ENCODE measurements around the gene TFPT. TPM values are rescaled to one million over a fixed set of nuclear protein-coding genes. Genes with fewer than 3 reads are reported as not detected.

TFPT gene
- total and polyA plus RNA-seq, 4 donors: 2.4 to 5.6 (median 4.2) TPM

DNA sequence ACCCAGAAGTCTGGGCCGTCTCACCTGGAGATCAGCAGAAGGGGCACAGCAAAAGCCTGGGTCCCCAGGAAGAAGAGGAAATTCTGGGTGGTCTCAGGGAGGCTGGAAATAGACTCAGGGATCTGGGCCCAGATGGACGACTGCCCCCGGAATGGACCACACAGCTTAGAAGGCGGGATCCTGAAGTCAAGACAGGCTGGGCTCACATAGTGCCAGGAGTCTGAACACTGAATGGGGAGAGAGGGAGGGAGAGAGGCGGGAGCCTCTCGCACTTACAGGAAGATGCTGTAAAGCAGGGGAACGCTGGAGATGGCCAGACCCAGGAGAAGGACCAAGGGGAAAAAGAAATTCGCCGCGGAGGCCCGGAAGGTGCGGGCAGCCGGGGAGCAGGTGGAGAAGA, 45.4 kb upstream of the TFPT start:
- Histone ChIP-seq H3K4me3 (ENCODE audit: low read depth in 1 of 3, low read length in 3 of 3) (peak overlapping the region in 1 of 3 donors; percentile 37), H3K9ac (ENCODE audit: low read depth in 1 of 2, low read length in 2 of 2) (no peak overlapping the region)

DNA sequence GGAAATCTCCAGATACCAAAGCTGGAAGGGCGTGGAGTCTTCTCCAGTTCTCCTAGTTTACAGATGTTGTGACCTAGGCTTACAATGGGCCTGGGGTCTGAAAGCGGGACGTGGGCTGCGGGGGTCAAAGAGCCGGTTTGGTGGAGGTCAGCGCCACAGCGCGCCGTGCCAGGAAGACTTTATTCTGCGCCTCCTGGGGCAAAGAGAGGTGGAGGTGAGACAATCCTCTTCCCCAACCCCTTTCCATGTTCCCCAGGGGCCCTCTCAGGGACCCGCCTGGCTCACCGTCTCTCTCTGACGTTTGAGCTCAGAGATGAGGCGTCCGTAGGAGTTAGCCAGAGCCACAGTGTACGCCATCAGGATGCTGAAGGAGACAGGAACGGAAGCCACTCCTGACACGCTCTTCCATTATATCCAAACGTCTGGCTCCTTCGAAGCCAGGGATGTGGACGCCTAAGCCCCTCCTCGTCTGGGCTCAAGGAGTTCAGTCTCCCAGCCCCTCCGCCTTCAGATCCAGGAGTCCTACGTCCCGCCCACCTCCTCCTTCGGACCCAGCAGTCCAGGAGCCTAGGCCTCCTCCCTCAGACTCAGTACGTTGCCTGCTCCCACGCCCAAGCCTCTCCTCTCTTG, 44.8 kb upstream of the TFPT start:
- Histone ChIP-seq H3K27ac (ENCODE audit: low read depth in 1 of 2, low read length in 2 of 2) (peak overlapping the region; percentile 35 to 78), H3K27me3 (ENCODE audit: control insufficient read depth in 4 of 4, insufficient read depth in 4 of 4, low read length in 3 of 4) (no peaks in the 10 kb centered on the region), H3K36me3 (ENCODE audit: control insufficient read depth in 4 of 4, insufficient read depth in 3 of 4, low read depth in 1 of 4, low read length in 3 of 4) (peaks cover 14 to 24% (median 17%) of the 10 kb centered on the region in 4 donors), H3K4me1 (ENCODE audit: control insufficient read depth in 4 of 4, insufficient read depth in 4 of 4, low read length in 3 of 4) (peaks cover 10 to 37% (median 31%) of the 10 kb centered on the region in 4 donors), H3K9me3 (ENCODE audit: control insufficient read depth in 4 of 4, low read length in 3 of 4) (no peaks in the 10 kb centered on the region), H3K9ac (ENCODE audit: low read depth in 1 of 2, low read length in 2 of 2) (peak overlapping the region in 1 of 2 donors; percentile 60), H3K4me3 (ENCODE audit: low read depth in 1 of 3, low read length in 3 of 3) (peak overlapping the region; percentile 33 to 37 (median 37))
- DNase-seq (ENCODE audit: low spot score): no peak
- 12% methylated on average over 28 of the region's 28 CpGs for WGBS
- no peak for TF ChIP-seq FOXA2 (IDR thresholded peaks at IDR 0.05)
- no peak for TF ChIP-seq RAD21 (IDR thresholded peaks at IDR 0.05)
- no peak for TF ChIP-seq FOXA1 (IDR thresholded peaks at IDR 0.05)
- no peak for TF ChIP-seq SP1 (IDR thresholded peaks at IDR 0.05)
- no peak for TF ChIP-seq HNF4A (conservative IDR thresholded peaks at IDR 0.05)
- no peak for TF ChIP-seq NR2F2 (IDR thresholded peaks at IDR 0.05)
- no peak for TF ChIP-seq ZBTB33 (IDR thresholded peaks at IDR 0.05)
- TF ChIP-seq, protein P1, sequence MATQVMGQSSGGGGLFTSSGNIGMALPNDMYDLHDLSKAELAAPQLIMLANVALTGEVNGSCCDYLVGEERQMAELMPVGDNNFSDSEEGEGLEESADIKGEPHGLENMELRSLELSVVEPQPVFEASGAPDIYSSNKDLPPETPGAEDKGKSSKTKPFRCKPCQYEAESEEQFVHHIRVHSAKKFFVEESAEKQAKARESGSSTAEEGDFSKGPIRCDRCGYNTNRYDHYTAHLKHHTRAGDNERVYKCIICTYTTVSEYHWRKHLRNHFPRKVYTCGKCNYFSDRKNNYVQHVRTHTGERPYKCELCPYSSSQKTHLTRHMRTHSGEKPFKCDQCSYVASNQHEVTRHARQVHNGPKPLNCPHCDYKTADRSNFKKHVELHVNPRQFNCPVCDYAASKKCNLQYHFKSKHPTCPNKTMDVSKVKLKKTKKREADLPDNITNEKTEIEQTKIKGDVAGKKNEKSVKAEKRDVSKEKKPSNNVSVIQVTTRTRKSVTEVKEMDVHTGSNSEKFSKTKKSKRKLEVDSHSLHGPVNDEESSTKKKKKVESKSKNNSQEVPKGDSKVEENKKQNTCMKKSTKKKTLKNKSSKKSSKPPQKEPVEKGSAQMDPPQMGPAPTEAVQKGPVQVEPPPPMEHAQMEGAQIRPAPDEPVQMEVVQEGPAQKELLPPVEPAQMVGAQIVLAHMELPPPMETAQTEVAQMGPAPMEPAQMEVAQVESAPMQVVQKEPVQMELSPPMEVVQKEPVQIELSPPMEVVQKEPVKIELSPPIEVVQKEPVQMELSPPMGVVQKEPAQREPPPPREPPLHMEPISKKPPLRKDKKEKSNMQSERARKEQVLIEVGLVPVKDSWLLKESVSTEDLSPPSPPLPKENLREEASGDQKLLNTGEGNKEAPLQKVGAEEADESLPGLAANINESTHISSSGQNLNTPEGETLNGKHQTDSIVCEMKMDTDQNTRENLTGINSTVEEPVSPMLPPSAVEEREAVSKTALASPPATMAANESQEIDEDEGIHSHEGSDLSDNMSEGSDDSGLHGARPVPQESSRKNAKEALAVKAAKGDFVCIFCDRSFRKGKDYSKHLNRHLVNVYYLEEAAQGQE (IDR thresholded peaks at IDR 0.05): no peak
- no peak for TF ChIP-seq EGR1 (IDR thresholded peaks at IDR 0.05; ENCODE audit: low read depth in 2 of 2)
- TF ChIP-seq HNF4G (IDR thresholded peaks at IDR 0.05): no peak
- no peak for TF ChIP-seq JUND (IDR thresholded peaks at IDR 0.05)

More for the DNA sequence above, 45.4 kb upstream of the TFPT start:
- Histone ChIP-seq H3K27ac (ENCODE audit: low read depth in 1 of 2, low read length in 2 of 2) (no peak overlapping the region), H3K36me3 (ENCODE audit: control insufficient read depth in 4 of 4, insufficient read depth in 3 of 4, low read depth in 1 of 4, low read length in 3 of 4) (peaks cover 10 to 18% (median 14%) of the 10 kb centered on the region in 4 donors), H3K27me3 (ENCODE audit: control insufficient read depth in 4 of 4, insufficient read depth in 4 of 4, low read length in 3 of 4) (no peaks in the 10 kb centered on the region), H3K9me3 (ENCODE audit: control insufficient read depth in 4 of 4, low read length in 3 of 4) (no peaks in the 10 kb centered on the region), H3K4me1 (ENCODE audit: control insufficient read depth in 4 of 4, insufficient read depth in 4 of 4, low read length in 3 of 4) (peaks cover 10 to 37% (median 31%) of the 10 kb centered on the region in 4 donors)
- no peak for DNase-seq (ENCODE audit: low spot score)
- 65% methylated on average over 13 of the region's 13 CpGs for WGBS
- TF ChIP-seq, protein P1 (IDR thresholded peaks at IDR 0.05): no peak
- TF ChIP-seq TAF1 (conservative IDR thresholded peaks at IDR 0.05) (no peak), EGR1 (IDR thresholded peaks at IDR 0.05; ENCODE audit: low read depth in 2 of 2) (no peak), HNF4G (IDR thresholded peaks at IDR 0.05) (no peak), RAD21 (IDR thresholded peaks at IDR 0.05) (no peak), SP1 (IDR thresholded peaks at IDR 0.05) (no peak), CTCF (IDR thresholded peaks at IDR 0.05; ENCODE audit: low read depth, low read length, missing input control) (no peak), YY1 (IDR thresholded peaks at IDR 0.05) (no peak), FOXA2 (IDR thresholded peaks at IDR 0.05) (no peak), FOXA1 (IDR thresholded peaks at IDR 0.05) (no peak), ATF3 (IDR thresholded peaks at IDR 0.05) (no peak), GABPA (IDR thresholded peaks at IDR 0.05 in 1 of 2, conservative IDR thresholded peaks at IDR 0.05 in 1 of 2) (no peak)
